Measurements from ENCODE around the gene MEGF6. TPM values are rescaled to one million over a fixed set of nuclear protein-coding genes. Genes with fewer than 3 reads are reported as not detected.

Gene MEGF6
- total RNA-seq, 5 donors from 2014 or later (not counting 1 experiment from before 2014, with no cell fraction given) = 63.3 to 213 (median 193) TPM

DNA sequence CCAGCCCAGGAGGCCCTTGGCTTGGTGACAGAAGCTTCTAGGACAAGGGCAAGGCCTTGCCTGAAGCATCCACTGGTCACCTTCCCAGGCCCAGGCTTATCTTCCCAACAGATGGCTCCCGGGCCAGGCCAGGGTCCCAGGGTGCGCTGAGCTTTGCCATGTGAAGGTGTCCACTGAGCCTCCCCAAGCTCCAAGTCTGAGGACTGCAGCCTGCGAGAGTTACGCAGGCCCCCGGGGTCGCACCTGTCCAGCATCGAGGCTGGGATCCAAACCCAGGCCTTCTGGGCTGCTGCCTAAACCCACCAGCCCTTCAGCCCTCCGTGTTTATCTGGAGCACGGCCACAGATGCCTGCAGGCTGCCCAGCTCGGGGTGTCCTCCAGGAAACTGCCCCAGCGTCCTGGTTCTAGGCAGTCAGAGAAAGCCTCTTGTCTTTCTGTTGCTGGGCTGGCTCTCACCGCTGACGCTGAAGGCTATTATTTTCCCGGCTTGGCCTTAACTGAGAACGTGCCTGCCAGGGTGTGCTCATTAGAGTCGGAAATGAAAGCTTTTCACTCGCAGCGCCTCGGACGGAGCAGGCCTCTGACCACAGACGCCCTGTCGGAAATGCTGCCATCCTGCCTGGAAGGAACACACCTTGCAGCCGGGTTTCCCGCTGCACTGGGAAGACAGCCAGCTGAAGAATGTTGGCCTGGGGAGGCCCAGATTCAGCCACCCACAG lies 71.4 kb downstream of the MEGF6 start:
- ATAC-seq (replicated peaks in 1 of 4) (no peak), DNase-seq (no peak)
- no peaks in the 10 kb centered on the region for H3K9me3 ChIP-seq
- no peak overlapping the region for H3K4me3 Mint-ChIP-seq
- no peak overlapping the region for H3K4me3 ChIP-seq (ENCODE audit: control insufficient read depth in 1 of 2, extremely low read depth in 1 of 2, low read length in 1 of 2)
- peaks cover 0 to 17% of the 10 kb centered on the region in 2 experiments for H3K27me3 ChIP-seq (replicated peaks in 1 of 2; ENCODE audit: control insufficient read depth in 2 of 2, extremely low read depth in 1 of 2, insufficient read depth in 2 of 2, low read length in 1 of 2)
- no peak overlapping the region for H3K27ac Mint-ChIP-seq
- CTCF ChIA-PET = no interaction called here
- no peaks in the 10 kb centered on the region for H3K27me3 Mint-ChIP-seq
- WGBS (ENCODE audit: insufficient coverage) = 65% methylated on average over 24 of the region's 24 CpGs
- POLR2A ChIA-PET = no interaction called here
- H3K4me1 Mint-ChIP-seq = peaks cover 0 to 5% (median 0%) of the 10 kb centered on the region in 3 donors
- no peaks in the 10 kb centered on the region for H3K4me1 ChIP-seq (ENCODE audit: control insufficient read depth in 1 of 2, extremely low read depth in 1 of 2, insufficient read depth in 2 of 2, low read length in 2 of 2)
- H3K27ac ChIP-seq (ENCODE audit: low read length) = no peak overlapping the region
- H3K36me3 Mint-ChIP-seq = no peaks in the 10 kb centered on the region
- H3K36me3 ChIP-seq (ENCODE audit: control insufficient read depth in 2 of 2, extremely low read depth in 1 of 2, insufficient read depth in 1 of 2, low read length in 1 of 2) = no peaks in the 10 kb centered on the region
- no peaks in the 10 kb centered on the region for H3K9me3 Mint-ChIP-seq

DNA sequence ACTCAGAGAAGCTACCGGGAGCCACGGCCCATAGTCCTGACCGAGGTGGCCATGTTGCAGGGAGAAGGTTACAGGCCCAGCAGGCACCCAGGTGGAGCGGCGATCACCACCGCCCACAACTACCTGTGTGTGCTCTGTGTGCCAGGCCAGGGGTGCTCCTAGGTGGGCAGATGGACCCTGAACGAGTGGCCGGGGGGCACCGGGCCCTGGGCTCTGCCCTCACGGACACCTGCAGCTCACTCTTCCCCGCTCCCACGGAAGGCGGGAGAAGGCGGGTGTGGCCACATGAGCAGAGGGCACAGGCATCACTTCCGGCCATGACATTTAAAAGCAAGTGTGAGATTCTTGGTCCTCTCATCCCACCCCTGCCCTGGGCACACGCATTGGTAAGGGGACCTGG lies 73.9 kb downstream of the MEGF6 start:
- ATAC-seq (replicated peaks in 1 of 4) = no peak
- CTCF ChIA-PET = no interaction called here
- POLR2A ChIA-PET = no interaction called here
- Histone ChIP-seq H3K27me3 (replicated peaks in 1 of 2; ENCODE audit: control insufficient read depth in 2 of 2, extremely low read depth in 1 of 2, insufficient read depth in 2 of 2, low read length in 1 of 2) (peaks cover 0 to 14% of the 10 kb centered on the region in 2 experiments), H3K4me3 (ENCODE audit: control insufficient read depth in 1 of 2, extremely low read depth in 1 of 2, low read length in 1 of 2) (no peak overlapping the region), H3K27ac (ENCODE audit: low read length) (no peak overlapping the region), H3K4me1 (ENCODE audit: control insufficient read depth in 1 of 2, extremely low read depth in 1 of 2, insufficient read depth in 2 of 2, low read length in 2 of 2) (no peaks in the 10 kb centered on the region), H3K9me3 (no peaks in the 10 kb centered on the region), H3K36me3 (ENCODE audit: control insufficient read depth in 2 of 2, extremely low read depth in 1 of 2, insufficient read depth in 1 of 2, low read length in 1 of 2) (no peaks in the 10 kb centered on the region)
- Mint-ChIP-seq H3K4me1 (peaks cover 0 to 5% (median 0%) of the 10 kb centered on the region in 3 donors), H3K9me3 (no peaks in the 10 kb centered on the region), H3K36me3 (no peaks in the 10 kb centered on the region), H3K27me3 (no peaks in the 10 kb centered on the region), H3K27ac (no peak overlapping the region), H3K4me3 (no peak overlapping the region)
- no peak for DNase-seq
- WGBS (ENCODE audit: insufficient coverage) = 92% methylated on average over 14 of the region's 16 CpGs

DNA sequence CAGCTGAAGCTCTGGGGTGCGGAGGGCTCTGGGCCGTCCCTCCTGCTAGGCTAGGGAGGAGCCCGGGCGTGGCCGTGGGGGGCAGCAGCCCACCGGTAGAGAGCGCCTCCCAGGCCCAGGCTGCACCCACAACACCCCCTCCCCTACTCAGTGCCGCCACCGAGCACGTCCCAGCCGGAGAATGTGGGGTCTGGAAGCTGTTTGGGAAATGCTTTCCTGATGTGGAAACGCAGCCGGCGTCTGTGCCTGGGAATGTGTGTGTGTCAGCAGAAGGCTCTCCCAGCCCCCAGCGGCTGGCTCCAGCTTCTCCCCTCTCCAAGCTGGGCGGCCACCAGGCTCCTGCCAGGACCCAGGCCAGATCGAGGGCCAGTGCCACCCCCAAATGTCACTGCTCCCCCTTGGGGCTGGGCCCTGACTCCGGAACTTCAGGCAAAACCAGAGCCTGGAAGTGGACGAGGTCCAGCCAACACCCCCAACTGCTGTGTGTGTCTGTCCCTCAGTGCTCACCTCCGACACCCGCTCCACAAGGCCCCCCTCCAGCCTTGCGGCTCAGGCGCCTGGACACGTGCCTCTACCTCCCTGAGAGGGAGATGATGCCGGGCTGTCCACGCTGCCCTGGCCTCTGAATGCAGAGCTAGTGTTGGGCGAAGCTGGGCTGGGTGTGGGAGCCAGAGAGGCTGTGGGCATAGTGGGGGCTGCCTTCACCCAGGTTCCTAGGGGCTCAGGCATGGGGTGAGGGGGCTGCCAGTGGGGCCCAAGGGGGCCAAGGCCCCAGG lies 74.7 kb downstream of the MEGF6 start:
- WGBS (ENCODE audit: insufficient coverage) = 88% methylated on average over 13 of the region's 27 CpGs
- CTCF ChIA-PET = no interaction called here
- Mint-ChIP-seq H3K4me3 (no peak overlapping the region), H3K9me3 (no peaks in the 10 kb centered on the region), H3K27ac (no peak overlapping the region), H3K27me3 (no peaks in the 10 kb centered on the region), H3K36me3 (no peaks in the 10 kb centered on the region), H3K4me1 (peaks cover 0 to 7% (median under 1%) of the 10 kb centered on the region in 3 donors)
- ATAC-seq (replicated peaks in 1 of 4) = no peak
- no peaks in the 10 kb centered on the region for H3K9me3 ChIP-seq
- no peaks in the 10 kb centered on the region for H3K36me3 ChIP-seq (ENCODE audit: control insufficient read depth in 2 of 2, extremely low read depth in 1 of 2, insufficient read depth in 1 of 2, low read length in 1 of 2)
- H3K27me3 ChIP-seq (replicated peaks in 1 of 2; ENCODE audit: control insufficient read depth in 2 of 2, extremely low read depth in 1 of 2, insufficient read depth in 2 of 2, low read length in 1 of 2) = peaks cover 0 to 13% of the 10 kb centered on the region in 2 experiments
- POLR2A ChIA-PET = no interaction called here
- peaks cover 0 to 7% of the 10 kb centered on the region in 2 experiments for H3K4me1 ChIP-seq (ENCODE audit: control insufficient read depth in 1 of 2, extremely low read depth in 1 of 2, insufficient read depth in 2 of 2, low read length in 2 of 2)
- H3K4me3 ChIP-seq (ENCODE audit: control insufficient read depth in 1 of 2, extremely low read depth in 1 of 2, low read length in 1 of 2) = no peak overlapping the region
- DNase-seq = no peak
- no peak overlapping the region for H3K27ac ChIP-seq (ENCODE audit: low read length)

DNA sequence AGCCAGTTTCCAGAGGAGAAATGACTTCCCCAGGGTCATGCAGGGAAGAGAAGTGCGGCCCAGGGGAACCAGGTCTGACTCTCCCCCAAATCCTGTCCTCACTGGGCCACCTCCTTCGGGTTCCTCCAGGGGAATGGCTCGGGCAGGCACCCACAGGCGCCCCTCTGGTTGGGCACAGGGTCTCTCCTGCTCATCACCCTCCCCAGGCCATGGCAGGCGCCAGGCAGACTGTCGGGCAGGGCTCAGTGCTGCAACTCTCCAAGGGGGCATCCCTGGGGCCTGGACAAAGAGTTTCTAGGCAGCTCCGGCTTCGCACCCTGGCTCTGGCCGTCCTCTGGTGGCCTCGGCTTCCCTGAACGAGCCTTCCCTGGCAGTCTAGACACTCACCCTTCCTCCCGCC lies 75.6 kb downstream of the MEGF6 start:
- no peak overlapping the region for H3K4me3 Mint-ChIP-seq
- Histone ChIP-seq H3K4me1 (ENCODE audit: control insufficient read depth in 1 of 2, extremely low read depth in 1 of 2, insufficient read depth in 2 of 2, low read length in 2 of 2) (peaks cover 0 to 8% of the 10 kb centered on the region in 2 experiments), H3K27me3 (replicated peaks in 1 of 2; ENCODE audit: control insufficient read depth in 2 of 2, extremely low read depth in 1 of 2, insufficient read depth in 2 of 2, low read length in 1 of 2) (peaks cover 0 to 12% of the 10 kb centered on the region in 2 experiments), H3K9me3 (no peaks in the 10 kb centered on the region), H3K4me3 (ENCODE audit: control insufficient read depth in 1 of 2, extremely low read depth in 1 of 2, low read length in 1 of 2) (no peak overlapping the region), H3K36me3 (ENCODE audit: control insufficient read depth in 2 of 2, extremely low read depth in 1 of 2, insufficient read depth in 1 of 2, low read length in 1 of 2) (no peaks in the 10 kb centered on the region), H3K27ac (ENCODE audit: low read length) (no peak overlapping the region)
- ChIA-PET POLR2A (no interaction called here), CTCF (no interaction called here)
- H3K27me3 Mint-ChIP-seq = no peaks in the 10 kb centered on the region
- WGBS (ENCODE audit: insufficient coverage) = 84% methylated on average over 12 of the region's 12 CpGs
- DNase-seq (no peak), ATAC-seq (replicated peaks in 1 of 4) (no peak)
- H3K9me3 Mint-ChIP-seq = no peaks in the 10 kb centered on the region
- H3K4me1 Mint-ChIP-seq = peaks cover 2 to 11% (median 2%) of the 10 kb centered on the region in 3 donors
- H3K27ac Mint-ChIP-seq = no peak overlapping the region
- no peaks in the 10 kb centered on the region for H3K36me3 Mint-ChIP-seq

DNA sequence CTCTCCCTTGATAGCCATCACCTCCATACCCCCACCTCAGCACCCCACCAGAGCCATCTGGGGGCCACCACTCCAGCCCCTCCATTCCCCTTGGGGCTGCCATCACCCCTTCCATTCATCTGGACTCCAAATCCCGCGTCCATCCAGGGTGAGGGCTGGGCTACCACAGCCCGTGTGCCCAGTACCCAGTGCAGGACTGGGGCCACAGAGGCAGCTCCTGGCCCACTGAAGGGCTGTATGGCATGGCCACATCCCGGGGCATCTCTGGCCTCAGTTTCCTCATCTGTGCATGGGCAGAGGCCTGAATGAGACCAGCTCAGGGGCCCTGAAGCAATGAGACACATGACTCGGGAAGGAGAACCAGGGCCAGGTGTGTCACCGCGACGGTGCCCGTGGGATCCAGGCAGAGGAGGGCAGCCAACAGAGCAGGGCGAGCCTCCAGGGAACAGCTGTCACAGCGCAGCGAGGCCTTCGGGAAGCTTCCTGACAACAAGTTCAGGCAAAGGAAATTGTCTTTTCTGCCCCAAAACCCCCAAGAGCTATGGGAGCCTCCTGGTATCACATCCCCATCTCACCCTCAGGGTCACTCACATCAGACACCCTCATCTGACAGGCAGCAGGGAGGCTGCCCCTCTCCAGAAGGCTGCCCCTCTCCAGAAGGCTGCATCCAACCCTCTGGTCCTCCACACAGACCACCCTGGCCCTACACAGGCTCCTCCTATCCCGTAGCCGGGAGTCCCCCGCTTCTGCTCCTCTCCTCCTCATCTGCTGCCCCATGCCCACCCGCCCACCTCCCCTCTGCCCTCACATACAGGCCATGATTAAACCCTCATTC lies 76.3 kb downstream of the MEGF6 start:
- ChIA-PET CTCF (no interaction called here), POLR2A (no interaction called here)
- no peaks in the 10 kb centered on the region for H3K9me3 ChIP-seq
- peaks cover 0 to 16% of the 10 kb centered on the region in 2 experiments for H3K27me3 ChIP-seq (replicated peaks in 1 of 2; ENCODE audit: control insufficient read depth in 2 of 2, extremely low read depth in 1 of 2, insufficient read depth in 2 of 2, low read length in 1 of 2)
- DNase-seq (no peak), ATAC-seq (replicated peaks in 1 of 4) (no peak)
- Mint-ChIP-seq H3K9me3 (no peaks in the 10 kb centered on the region), H3K4me1 (peaks cover 6 to 16% (median 9%) of the 10 kb centered on the region in 3 donors), H3K4me3 (no peak overlapping the region), H3K36me3 (no peaks in the 10 kb centered on the region), H3K27ac (no peak overlapping the region), H3K27me3 (no peaks in the 10 kb centered on the region)
- peaks cover 4 to 15% of the 10 kb centered on the region in 2 experiments for H3K4me1 ChIP-seq (ENCODE audit: control insufficient read depth in 1 of 2, extremely low read depth in 1 of 2, insufficient read depth in 2 of 2, low read length in 2 of 2)
- no peak overlapping the region for H3K27ac ChIP-seq (ENCODE audit: low read length)
- H3K36me3 ChIP-seq (ENCODE audit: control insufficient read depth in 2 of 2, extremely low read depth in 1 of 2, insufficient read depth in 1 of 2, low read length in 1 of 2) = no peaks in the 10 kb centered on the region
- H3K4me3 ChIP-seq (ENCODE audit: control insufficient read depth in 1 of 2, extremely low read depth in 1 of 2, low read length in 1 of 2) = no peak overlapping the region
- 83% methylated on average over 16 of the region's 17 CpGs for WGBS (ENCODE audit: insufficient coverage)
